Tibial nerve (tissue), 3 donors: ENCODE measurements around the gene PTPN14.

ENCODE experiments used
- CTCF ChIP-seq, 5 experiments: fragments of 200-600 bp in 3 of 5; fragments of 450-650 bp in 2 of 5; sonication (generic) in 3 of 5; IDR thresholded peaks; one replicate each; pipeline ENCODE4 v1.5.1; 2016 to 2019; ENCODE audit warnings: antibody characterized with exemption in 5 of 5, mild to moderate bottlenecking in 3 of 5, moderate library complexity in 2 of 5
- POLR2A ChIP-seq, 2 donors: fragments of 450-650 bp; IDR thresholded peaks; one replicate each; pipeline ENCODE4 v1.6.1; 2017; ENCODE audit warnings: antibody characterized with exemption in 2 of 2, mild to moderate bottlenecking in 2 of 2, moderate library complexity in 2 of 2

GRCh38 chr1:214423045-214423444, 128.4 kb downstream of the PTPN14 start:
- TF ChIP-seq CTCF (IDR thresholded peaks at IDR 0.05) (no peak), POLR2A (IDR thresholded peaks at IDR 0.05) (no peak)
